NK-92 (cell line): ENCODE measurements around the gene PXDN.

ENCODE experiments used
- DNase-seq: peaks from one replicate; lab custom pipeline; 2025; ENCODE audit not compliant: unreplicated experiment; lab: John Stamatoyannopoulos, UW

PXDN gene

DNA sequence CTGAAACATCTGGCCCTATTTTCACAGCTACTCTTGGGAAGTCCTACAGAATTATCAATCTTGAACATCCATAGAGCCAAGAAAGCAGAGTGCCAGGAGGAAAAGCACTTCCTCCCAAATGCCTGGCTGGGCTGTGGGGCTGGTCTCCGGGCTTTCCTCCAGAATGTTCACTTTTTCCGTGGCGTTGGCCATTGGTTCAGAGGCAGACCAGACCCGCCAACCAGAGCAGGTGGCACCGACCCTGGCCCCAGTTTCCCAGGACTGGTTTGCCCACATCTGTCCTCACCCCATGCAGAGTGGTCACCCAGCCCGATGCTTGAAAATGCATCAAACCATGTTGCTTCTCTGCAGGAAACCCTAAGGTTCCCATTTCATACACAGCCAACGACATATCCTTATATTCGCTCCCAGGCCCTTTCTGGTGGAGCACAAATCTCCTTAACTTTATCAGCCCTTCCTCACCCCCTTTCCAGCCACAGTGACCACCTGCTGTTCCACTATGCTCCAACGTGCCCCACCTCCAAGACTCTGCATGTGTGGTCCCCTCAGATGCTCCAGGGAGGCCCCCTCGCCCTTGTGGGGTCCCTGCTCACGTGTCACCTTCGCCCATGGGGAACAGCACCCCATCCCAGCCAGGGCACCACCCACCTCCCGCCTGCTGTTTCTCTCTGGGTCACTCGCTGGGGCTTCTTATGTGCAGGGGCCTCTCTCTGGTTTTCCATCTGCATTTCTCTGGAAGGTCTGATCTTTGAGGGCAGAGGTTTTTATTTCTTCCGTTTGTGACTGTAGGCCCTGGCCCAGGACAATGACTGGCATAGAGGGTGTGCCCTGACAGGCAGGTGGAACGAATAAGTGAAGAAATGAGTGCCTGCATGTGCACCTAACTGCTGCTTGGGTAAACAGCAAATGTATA is 92.9 kb downstream of the PXDN start:
- no peak for DNase-seq

DNA sequence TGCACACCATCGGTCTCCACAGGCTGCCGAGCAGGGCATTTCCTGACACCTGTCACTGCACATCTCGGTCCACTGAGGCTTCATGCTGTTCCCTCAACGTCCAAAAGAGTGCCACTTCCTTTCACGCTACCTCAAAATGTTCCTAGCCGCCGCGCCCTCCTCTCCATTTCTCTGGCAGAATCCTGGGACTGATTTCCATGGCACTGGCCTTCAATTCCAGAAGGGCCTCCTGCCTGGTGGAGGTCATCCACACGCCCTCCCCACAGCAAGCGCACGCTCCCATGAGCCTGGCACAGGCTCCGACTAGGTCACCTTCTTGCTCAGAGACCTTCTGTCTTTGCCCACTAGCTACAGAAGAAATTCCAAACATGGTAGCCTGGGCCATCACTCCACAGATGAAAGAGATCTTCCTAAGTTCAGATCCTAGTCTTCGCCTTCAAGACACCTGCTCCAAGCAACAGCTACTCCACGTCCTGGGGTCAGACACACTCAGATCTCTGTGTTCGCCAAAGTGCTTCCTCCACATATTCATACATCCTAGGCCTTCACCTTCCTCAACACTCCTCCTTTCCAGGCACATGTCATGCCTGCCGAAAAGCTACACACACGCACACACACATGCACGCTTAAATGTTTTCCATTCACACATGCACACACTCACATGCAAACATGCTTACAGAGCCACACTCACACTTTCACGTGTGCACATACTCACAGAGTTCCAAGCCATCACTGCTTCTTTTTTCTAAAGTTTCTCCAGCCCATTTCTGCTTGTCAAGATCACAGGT is 94.0 kb downstream of the PXDN start:
- DNase-seq: no peak

DNA sequence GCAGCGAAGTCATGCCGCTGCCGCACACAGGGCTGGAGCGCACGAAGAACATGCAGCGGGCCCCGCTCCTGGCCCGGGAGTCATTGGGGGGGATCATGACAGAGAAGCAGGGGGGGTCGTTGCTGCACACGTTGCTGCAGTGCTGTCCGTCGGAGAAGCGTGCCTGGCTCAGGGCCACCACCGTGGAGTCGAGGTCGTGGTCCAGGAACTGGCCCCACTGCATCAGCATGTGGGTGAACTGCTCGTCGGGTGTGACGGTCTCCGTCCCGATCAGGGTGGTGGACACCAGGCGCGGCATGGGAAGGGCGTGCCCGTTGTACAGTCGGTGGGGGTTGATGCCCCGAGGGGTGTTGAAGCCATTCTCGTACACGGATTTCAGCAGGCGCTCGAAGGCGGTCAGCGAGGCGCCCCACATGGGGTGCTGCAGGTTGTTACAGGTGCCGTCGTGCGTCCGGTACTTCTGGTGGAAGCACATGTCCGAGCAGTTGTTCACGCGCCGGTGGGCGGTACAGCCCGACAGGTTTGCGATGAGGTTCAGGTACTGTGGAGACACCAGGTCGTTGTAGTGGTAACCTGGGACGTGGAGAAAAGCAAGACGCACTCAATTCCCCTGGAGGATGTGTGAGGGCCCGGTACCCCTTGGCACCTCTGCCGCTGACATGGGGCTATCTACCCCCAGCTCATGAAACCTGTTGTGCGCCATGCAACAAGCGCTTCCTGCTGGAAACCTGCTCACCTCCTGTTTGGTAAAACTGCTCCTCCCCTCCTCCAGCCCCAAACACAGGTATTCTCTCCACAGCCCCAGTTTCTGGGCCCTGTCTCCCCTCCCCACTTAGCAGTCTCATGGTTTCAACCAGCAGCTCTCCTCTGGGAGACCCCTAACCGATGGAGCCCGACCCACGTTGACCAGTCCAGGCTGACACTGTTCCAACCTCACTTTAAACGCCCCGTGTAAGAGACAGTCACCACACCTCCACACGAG is 94.9 kb downstream of the PXDN start:
- no peak for DNase-seq

DNA sequence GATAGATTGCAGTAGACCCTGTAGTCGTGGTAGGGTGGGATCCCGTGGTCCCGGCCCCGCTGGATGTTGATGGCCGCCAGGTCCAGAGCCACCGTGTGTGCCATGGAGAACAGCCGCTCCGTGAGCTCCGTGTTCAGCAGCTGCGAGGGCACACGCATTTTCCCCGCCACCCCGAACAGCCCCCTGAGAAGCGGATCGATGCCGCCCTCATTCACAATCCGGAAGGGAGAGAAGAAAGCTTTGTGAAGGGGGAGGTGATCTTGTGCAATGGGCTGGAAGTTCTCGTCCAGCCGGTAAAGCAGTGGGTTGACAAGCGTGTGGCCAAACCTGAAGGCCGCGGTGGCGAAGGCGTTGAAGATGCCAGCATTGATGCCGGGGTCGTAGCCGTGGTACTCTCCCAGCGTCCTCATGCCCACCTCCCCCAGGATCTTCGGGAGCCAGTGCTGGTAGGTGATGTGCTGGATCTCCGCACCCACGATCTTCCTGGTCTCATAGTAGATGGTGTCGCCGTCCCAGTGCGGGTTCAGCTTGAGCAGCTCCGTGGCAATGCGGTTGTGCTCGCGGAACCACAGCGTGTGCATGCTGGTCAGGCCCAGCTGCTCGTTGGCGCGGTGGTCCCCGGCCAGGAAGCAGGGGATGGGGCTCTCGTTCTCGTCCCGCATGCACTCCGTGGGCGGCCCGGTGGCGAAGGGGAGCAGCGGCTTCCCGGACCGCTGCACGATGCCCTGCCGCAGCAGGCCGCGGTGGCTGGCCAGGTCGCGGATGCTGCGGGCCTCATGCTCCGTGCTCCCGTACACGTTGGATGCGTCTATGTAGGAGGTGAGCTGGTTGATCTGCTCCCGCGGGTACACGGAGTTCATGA is 95.8 kb downstream of the PXDN start:
- no peak for DNase-seq

DNA sequence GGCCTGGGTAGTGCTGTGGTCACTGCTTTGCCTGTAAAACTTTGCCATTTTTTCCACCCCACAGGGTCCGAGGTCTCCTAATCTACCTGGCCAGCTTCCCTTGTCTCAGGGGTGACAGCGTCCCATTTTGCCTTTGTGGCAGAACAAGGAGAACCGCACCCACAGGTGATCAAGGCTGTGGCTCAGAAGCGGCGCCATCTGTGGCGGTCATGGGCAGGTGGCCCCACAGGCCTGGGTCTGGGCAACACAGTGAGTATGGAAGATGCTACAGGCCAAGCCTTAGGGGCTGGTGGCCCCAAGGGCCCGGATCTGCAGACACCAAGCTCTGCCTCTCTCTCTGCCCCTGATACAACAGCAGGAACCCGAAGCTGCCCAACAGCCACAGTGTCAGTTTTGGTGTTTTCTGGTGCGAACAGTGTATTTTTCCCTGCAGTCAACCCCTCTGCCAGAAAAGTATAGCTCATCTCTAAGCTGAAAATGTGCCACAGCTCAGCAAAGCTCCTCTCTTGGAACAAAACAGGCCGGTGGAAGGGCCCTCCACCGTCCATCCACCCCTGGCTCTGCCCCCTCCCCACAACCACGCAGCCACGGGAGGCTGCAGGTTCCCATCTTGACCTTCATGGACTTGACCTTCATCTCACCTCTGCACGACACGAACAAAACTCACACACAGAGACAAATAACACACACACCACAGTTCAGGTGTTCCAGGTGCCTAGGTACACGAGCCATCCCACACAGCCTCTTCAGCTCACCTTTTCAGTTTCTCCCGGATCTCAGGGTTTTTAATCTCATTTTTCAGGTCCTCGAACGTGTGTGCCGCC is 96.7 kb downstream of the PXDN start:
- no peak for DNase-seq

DNA sequence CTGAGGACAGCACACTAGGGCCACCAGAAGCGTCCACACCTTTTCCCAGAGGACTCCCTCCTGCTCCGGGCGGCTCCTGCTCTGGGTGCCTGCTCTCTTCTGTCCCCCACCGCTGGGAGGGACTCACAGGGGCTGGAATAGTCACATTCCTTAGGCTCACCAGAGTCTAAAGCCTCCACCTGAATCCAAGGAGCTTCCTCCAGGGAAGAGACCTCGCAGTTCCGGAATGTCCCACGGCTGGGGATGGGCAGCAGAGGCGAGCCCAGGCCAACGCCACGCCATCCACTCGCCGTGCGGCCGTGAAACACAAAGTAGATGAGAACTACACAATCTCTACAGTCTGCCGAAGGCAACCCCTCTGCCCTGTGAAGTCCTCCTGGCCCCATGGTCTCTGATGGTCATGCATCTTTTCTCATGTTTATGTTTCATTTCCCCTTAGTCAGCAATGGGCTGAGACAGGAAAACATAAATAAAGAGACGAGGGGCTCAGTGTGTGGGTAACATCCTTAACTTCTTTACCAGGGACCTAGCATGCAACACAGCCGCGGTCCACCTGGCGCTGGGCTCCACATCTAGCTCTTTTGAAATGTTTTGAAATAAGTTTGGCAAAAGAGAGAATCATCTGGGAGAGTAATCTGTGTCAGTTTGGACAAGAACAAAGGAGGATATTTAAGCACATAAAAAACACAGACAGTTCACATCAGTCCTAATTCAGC is 98.4 kb downstream of the PXDN start:
- DNase-seq: no peak

DNA sequence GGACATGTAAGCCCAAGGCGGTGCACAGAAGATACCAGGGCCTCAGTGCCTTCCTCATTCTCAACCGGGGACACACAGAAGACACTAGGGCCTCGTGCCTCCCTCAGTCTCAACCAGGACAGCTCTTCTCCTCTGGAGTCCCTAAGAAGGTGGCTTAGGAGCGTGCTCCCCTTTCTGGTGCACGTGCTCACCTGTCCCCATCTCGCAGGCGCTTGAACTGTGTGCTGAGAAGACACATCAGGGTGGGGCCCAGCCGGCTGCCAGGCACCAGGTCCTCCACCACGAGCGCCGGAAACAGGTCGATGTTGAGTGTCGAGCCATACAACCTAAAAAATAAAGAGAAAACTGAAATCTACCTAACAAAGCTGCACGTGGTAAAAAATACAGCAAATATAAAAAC is 99.9 kb downstream of the PXDN start:
- no peak for DNase-seq

DNA sequence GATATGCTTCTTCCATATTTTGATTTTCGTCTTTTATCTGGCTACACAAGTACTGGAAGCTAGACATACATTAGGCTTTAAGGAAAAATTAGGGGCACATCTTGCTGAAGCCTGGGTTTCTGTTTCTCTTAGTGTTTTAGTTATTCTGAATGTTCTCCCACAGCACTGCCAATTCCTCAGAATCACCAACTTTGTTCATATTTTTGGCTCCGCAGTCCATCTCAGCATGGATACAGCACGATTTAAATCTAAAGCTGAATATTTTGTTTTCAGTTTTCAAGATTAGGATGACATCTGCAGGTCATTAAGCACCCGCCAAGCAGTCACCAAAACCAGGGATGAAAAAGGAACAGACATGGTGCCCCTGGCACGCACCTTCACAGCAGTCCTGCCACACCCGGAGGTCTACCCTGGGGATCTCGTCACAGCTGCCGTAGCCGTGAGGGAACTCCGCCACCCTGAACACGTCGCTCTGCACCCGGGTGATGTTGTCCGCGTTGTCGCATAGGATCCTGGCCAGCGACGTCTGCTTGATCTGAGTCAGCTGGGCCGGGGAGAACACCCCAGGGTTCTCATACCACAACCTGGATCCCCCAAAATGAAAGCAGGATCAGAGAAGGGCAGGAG is 101.2 kb downstream of the PXDN start:
- no peak for DNase-seq

DNA sequence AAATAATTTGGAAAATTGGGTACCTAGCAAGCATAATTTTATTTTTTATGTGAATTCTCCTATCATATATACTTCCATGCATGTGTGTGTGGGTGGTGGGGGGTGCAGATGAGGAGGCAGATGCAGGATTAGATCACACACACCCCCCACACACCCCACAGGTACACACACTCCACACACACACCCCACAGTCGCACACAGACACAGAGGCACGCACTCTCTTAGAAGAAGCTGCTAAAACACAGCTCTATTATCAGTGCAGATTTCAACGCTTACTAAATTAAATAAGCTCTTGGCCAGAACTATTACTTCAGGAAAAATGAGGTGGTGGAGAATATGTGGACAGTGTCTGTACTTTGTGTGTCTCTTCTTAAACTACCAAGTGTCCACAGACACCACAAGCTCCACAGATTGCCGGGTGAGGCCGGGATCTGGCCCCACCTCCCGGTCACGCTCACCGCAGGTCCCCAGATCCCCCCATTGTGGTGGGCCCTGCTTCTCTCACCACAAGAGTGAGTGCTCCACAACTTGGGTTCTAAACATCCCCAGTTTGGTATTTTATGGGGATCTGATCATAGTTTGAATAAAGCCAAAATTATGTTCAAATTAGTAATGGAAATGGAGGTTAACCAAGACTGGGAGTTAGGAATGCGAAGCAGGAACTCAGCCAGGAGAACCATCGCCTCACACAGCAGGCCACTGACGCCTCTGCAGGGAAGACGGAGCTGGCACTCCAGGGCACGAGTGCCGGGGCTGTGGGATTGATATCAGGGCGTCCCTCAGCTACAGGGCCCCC is 102.1 kb downstream of the PXDN start:
- DNase-seq: no peak

DNA sequence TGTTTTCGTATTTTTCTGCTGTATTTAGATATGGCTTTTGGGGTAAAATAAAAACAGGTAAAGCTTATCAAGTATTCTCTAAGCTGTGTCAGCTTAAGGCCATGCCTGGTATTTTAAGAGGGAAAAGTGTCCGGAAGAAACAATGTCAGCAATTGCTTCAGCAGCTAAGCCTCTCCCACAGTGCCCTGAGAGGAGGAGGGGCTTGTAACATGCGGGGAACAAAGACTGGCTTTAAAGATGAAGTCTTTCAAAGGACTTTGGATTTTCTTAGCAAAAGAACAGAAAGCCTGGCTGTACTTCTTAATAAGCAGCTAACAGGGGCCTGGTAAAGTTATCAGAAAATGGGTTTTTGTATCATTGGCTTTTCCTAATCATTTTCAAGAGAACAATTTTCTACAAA is 102.8 kb downstream of the PXDN start:
- DNase-seq: no peak

DNA sequence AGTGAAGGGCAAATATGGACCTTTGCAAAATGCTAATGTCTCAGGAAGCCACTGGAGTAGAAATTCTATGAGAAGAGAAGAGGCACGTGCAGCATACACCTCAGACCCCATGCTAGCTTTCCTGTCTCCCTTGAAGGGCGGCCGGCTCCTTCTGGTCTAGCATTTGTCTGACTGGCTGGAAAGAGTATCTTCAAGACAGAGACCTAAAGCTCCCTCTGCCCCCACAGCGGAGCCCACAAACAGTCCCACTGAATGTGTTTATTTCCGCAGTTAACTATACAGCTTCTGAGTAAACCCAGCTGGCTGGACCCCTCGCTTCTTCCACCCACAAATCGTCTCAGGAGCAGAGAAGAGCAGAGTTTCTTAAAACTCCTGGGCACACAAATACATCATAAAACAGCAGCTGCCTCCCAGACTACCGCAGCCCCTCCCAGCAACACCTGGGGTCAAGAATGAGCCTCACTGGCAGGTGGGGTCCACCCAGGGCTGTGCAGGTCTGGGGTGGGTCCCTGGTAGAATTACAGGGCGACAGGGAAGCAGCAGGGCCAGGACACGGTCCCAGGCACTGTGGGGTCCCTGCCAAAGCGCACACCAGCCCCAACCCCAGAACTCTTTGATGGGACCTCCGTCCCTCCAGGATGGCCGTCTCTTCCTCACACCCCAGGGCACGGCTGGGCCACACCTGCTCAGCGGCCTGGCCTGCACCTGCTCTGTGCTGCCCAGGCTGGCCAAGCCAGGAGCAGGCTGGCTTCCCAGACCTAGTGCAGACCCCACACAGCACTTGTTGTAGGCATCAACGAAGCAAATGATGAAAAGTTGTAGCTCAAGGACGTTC is 103.8 kb downstream of the PXDN start:
- DNase-seq: no peak

DNA sequence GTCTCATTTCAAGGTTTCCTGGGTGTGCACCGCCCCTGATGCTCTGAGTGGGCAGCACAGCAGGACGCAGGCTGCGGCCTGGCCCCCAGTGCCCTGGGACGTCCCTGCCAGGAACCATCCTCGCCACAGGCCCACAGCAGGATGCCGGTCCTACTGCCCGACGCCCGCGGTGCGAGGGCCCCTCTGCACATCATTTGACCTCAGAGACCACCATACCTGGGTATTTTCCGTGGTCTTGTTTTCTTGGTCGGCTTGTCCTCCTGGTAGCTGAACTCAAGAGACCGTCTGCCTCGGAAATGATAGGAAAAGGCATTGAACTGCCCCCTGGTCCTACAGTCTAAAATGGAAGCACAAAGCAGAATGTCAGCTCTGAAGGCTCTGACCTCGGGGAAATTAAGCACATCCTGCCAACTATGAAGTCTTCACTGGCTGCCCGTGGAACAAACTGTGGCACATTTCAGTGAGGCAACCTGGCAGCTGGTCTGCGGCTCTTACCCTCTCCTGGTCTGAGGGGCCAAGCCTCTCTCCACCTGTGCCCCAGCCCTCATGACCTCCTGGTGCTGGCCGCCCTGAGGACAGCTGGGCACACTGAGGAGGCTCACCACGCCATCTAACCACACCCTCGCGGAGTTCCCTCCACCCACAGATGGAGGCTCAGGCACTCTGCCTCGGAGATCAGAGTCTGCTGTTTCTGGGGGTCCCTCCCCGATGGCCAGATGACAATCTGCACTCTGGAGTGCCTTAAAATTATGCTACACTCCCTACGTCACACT is 105.0 kb downstream of the PXDN start:
- no peak for DNase-seq

DNA sequence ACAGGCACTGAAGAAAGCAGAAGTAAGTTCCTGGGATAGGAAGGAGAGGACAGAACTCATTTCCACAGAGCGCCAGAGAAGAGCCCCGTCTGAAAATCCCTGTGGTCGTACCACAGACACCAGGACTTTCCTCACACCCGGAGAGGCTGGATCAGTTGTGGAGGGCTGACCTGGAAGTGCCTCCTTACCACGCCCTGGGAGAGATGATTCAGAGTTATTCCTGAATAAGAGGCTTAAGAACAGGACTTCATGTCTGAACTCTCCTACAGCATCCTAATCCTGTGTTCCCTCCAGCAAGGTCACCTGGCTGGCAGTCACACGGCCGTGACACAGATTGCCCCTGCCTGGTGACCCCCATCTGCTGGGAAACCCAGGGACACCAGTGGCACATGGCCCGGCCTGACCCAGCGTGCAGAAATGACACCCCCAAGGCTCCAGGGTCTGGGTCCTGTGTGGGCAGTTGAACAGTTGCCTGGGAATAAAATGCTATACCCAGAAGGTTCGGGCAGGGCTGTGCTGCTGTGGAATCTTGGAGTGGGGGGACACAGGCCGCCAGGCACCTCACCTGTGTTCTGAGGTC is 105.9 kb downstream of the PXDN start:
- no peak for DNase-seq

DNA sequence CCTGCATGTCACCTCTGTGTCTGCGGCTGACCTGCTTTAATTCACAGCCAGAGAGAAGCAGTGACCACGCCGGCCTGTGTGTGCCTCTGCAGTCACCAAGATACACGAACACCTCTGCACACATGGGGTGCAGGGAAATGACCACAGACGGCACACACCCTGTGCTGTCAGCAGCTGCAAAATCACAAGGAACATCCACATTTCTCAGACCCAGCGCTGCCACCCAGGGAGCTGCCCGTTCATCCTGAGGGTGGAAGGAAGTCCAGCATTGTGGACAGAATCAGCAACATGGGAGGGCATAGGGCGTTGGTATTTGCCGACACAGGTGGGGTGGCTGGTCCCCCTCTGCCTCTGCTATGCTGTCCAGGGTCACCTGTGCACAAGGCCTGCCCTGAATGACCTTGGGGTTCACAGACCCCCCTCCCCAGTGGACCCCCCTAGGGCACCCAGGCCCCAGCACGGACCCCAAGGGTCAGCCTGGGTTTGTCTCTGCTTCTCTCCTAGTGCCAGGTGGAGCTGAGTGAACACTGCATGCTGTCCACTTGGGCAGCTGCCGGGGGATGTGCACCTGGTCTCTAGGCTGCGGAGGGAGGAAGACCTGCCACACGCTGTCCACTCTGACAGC is 107.4 kb downstream of the PXDN start:
- no peak for DNase-seq

DNA sequence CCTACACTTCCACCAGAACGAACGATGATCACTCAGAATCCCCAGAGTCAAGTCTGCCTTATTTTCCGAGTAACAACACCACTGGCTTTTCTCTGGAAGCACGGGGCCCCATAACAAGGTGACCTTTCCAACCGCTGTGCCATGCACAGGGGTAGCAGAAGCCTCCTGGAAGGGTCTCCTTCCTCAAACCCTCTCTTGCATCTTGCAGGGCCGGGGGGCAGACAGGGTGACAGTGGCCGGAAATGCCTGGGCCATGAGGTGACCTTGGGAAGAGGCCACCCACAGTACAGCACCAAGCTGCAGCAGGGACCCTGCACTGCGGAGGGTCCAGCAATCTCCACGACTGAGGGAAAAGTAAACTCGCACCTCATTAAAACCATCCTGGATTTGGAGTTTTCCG is 108.5 kb downstream of the PXDN start:
- DNase-seq: no peak
